DMS153 treated with DMSO at 0.1 percent for 48 hours (cell line): Measurements from ENCODE around the gene TPP1.

Experiments
- DNase-seq: peaks from one replicate; lab custom pipeline; 2025; ENCODE audit not compliant: unreplicated experiment; lab: John Stamatoyannopoulos, UW

Gene TPP1

DNA sequence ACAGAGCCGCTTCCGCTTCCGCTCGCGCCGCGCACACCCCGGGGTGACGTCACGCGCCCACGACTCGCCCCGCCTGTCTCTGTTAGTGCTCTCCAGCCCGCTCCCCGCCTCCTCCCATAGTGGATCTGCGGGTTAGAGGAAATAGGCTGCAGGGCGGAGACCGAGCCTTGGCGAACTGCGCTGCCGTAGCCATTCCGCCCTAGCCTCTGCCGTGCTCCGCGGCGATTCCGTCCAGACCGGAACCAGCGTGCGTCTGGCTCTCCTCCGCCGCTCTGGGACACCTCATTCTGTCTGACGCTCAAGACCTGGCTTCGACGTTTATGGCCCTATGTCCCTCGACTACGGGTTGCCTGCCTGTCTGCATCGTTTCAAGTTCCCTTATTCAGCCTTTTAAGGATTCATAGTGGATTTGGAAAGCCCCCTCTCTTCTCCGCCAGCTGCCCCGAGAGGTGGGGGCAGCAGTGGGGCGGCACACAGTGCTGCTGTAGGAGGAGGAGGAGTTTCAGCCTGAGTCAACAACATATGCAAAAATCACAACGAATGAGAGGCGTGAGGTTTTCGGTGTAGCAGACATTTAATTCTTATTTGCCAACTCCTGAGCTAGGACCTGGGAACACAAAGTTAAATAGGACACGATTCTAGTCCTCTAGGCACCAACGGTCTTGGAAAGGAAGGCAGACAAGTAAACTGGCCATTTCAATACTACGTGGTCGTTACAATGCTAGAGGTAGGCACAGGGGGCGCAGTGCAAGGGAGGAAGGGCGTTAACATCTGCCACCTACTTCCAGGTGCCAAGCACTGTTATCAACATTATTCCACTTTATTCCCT lies 6.8 kb downstream of the TPP1 start, which contains the start of gene TAF10:
Gene TAF10 (minus strand): TSS at position 4 of the 829 bp plus-strand sequence. CDS start 27 bp downstream, outside the sequence.
- DNase-seq: peak; percentile 86

GRCh38 chr11:6611963-6612212 lies 7.3 kb downstream of the TPP1 start:
- no peak for DNase-seq

DNA sequence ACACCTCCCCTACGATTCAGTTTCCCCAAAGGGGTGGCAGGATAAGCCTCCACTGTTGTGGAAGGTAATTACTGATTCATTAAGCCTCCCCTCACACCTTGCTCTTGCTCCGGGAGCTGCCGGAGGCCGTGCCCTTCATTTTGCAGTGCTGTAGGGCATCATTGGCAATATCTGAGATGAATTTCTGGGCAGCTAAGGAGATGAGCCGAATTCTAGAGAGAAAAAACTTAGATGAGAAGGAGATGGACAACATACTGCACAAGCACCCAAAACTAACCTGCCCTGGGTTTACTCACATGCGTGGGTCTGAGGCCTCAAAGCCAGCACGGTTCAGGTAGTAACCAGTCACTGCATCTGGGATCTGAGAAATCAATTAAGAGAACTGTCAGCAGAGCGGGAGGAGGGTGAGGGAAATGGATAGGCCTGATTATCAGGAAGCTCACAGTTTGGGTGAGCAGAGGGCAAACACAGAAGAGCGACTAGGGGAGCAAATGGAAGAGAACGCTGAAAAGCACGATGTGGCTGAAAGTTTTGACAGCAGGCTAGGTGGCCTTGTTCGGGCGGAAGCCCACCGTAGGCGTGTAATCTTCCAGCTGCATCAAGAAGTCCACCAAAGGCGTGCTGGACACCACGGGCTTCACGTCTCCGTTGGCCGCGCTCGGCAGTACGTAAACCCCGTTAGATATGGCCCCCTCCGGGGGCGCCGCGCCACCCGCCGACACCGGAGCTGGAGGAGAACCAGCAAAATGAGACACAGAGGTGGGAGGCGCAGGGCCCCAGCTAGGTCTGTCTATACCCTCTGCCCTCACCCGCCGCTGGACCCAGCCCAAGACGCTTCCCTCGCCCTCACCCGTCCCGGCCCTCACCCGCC lies 7.9 kb downstream of the TPP1 start:
- DNase-seq: no peak

GRCh38 chr11:6610591-6610990 lies 8.6 kb downstream of the TPP1 start:
- DNase-seq: no peak

DNA sequence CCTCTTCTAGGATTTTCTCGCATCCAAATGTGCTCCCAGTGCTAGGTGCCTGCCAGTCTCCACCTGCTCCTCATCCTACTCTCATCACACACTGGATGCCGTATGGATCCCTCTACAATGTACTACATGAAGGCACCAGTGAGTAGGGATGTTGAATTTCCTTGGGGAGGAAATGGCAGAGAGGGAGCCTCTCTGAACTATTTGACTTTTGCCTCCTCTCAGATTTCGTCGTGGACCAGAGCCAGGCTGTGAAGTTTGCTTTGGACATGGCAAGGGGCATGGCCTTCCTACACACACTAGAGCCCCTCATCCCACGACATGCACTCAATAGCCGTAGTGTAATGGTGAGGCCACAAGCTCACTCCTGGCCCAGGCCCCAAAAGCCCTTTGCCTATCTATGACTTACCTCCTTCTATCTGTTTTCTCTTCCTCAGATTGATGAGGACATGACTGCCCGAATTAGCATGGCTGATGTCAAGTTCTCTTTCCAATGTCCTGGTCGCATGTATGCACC lies 9.7 kb downstream of the TPP1 start:
- DNase-seq: no peak

GRCh38 chr11:6608726-6609501 lies 10.3 kb downstream of the TPP1 start:
- no peak for DNase-seq

DNA sequence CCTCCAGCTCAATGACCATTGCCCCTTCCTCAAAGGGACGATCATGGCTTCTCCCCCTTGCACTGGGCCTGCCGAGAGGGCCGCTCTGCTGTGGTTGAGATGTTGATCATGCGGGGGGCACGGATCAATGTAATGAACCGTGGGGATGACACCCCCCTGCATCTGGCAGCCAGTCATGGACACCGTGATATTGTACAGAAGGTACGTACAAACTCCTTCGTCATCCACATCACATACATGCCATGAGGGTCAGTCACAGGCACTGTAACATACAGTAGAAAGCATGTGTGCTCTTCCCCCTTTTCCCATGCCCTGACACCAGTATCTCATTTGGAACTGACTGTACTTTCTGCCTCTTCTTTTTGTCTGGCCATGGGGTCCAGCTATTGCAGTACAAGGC lies 11.2 kb downstream of the TPP1 start:
- no peak for DNase-seq

DNA sequence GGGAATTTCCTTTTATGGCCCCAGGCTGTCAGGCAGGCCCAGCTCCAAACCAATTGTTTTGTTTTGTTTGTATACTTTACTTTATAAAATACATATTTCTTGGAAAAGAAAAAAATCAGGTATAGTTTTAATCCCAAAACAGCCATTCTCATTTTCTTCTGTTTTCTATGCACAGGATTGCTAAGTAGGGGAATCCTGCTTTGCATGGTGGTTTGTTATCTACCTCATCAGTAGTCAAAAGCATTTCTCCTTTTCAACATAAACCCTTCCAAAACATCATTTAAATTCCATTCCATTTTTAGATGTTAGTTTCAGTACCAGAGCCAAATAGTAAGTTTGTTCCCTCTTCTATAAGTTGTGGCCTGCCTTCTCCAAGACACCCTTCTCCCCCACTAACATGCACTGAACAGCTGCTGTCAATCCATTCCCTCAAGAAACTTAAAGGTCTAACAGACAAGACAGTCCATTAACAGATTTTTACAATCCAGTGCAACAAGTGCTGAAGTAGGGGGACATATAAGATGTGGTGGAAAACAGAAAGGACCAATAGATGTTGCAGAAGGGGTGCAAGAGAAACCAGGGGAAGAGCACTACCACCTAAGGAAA lies 11.9 kb downstream of the TPP1 start:
- no peak for DNase-seq

DNA sequence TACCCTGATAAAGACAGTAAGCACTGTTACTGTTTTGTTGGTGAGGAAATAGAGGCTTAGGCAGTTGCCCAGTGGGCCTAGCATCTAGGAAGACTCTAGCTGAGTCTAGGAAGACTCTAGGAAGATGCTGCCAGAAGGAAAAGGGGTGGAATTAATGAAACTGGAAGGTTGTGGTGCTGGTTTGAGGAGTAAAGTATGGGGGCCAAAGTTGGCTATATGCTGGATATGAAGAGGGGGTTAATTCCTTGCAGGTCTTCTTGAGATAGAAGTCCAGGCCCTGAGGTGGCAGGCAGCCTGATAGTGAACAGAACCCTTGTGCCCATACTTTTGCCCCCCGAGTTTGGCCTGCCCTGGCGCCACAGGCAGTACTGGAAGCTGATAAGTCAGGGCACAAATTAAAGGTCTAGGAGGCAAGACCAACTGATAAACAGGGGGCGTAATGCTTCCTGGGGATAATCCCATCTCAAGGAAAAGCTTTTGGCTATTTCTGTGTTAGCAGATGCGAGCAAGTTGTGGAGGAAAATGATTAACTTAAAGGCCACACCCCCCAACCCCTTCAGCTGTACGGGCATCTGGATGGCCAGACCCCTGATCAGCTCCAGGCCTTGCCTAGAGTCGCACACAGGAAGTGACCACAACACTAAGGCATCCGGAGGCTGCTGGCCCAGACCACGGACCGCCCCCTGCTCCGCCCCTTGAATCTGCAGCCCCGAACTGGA lies 12.6 kb downstream of the TPP1 start:
- DNase-seq: peak; percentile 16

DNA sequence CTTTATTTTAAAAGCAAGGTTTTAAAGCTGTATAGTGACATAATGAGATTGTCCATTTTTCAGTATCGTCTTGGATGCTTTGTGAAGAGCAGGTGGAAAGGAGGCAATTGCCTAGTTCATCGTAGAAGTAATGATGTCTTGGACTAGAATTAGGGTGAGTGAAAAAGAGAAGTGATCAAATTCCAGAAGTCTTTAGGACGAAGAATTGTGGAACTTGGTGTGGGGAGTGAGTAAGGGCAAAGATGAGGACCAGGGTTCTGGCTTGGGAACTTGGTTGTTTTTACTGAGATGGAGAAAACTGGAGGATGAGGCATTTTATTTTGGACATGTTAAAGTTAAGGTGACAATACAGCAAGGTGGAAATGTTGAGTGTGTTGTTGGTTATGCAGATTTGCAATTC lies 14.4 kb downstream of the TPP1 start:
- DNase-seq: no peak

GRCh38 chr11:6604081-6604626 lies 15.1 kb downstream of the TPP1 start:
- DNase-seq: peak; percentile 12

DNA sequence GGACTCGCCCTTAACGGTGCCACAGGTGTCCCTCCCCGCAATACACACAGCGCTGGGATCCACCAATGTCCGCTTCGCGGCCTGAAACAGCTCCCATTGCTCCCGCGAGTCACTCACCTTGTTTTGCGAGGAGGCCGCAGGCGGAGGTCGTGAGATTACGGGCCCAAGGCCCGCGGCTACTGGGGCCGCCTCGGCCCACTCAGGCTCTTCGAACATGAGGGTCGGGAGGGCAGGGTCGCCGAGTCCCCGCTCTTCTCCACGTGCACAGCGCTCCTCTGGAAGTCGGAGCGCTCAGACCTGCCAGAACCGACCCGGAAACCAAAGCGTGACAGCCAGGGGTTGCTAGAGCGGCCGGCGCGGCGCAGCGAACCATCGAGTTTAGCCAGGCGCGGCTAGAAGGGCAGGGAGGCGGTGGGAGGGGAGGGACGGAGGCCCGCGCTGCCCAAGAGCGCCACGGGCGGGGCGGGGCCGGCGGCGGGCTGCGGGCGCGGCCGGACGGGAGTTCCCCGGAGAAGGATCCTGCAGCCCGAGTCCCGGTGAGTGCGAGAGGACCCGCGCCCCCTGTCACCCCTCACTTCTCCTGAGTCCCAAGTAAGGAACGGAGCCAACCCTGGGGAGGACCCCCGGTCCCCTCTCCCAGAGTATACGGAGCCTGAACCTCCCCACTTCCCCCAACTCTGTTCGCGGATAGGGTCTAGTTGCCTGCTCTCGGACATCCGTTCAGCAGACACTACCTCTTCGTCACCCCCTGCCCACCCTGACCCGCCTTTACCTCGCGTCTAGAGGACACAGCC lies 15.7 kb downstream of the TPP1 start, which contains the start of the genes ILK and RRP8:
Gene ILK (plus strand): TSS at position 488 of the 794 bp plus-strand sequence. CDS start 498 bp downstream, outside the sequence.
Gene RRP8 (minus strand): TSS at position 330 of the 794 bp plus-strand sequence. CDS start 114 bp downstream, at position 216.
- DNase-seq: peak; percentile 61

DNA sequence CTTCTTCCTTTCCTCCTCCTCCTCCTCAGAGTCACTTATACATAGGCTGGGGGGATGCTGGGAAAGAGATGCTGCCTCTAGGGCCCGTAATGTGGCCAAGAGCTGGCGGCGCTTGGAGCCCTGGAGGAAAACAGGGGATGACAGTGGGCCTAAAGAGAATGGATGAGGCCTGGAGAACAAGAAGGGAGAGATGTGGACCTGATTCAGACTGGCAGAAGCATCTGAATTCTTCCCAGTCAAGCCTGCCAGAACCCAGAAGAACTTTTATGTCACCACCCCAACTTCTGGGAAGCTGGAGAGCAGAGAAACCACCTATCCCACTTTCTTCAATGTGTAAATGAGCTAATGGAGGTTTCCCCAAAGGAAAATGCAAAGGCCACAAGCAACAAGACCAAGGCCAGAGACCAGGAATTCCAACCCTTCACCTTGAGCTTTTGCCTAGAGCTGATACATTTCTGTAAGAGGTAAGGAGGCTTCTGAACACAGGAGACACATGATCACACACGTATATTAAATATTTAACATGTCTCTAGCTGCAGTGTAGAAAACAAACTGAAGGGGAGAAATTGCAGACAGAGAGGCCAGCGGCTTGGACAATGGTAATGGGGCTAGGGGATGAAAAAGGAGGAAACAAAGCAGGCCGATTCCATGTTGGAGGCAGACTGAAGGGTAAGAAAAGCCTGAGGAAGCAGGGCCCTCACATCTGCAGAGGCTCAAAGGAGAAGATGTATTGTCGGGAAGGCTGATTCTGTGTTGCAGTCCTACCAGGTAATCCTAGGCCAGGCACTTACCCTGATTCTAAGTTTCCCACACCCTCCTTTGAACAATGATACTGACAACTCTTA lies 16.9 kb downstream of the TPP1 start:
- no peak for DNase-seq

GRCh38 chr11:6601041-6601461 lies 18.2 kb downstream of the TPP1 start:
- DNase-seq: no peak

DNA sequence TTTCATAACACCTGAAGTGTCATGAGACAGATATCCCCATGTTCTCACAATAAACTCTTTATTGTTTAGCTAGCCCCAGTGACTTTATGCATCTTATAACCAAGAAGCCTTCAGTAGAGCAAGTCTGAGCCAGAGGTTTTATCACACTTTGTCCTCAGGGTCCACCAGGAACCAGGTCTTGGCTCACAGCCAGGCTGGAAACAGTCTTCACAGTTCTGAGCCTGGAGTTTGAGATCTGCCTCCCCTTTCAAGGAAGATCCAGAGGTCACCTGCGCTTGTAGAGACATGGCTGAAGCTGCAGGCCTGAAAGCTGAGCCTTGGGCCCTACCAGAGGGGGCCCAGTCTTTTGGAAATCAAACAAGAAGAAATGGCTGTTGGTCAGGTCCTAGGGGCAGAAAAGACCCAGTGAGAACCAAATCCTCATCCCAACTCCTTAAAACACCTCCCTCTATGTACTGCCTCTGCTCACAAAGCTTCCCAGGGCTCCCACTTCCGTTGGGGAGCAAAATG lies 19.3 kb downstream of the TPP1 start:
- no peak for DNase-seq

GRCh38 chr11:6599449-6599848 lies 19.8 kb downstream of the TPP1 start:
- DNase-seq: no peak

DNA sequence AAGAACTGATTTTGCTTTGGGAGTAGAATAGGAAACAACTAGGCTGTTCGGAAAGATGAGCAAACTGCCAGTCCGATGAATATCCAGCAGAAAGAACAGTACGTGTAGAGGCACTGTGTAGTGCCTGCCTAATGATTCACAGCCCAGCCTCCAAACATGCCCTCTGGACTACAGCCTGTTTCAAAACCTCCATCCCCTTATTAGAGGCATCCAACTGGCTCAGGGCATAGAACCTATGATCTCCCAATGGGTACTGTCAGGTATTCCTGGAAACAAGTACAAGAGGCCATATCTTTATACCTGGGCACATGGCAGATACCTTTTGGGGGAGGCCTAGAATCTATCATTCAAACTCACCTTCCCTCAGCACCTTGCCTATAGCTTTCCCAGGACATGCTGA lies 20.7 kb downstream of the TPP1 start:
- no peak for DNase-seq
